ENCODE measurements around the gene PRR33.
A peak's percentile ranks its signal among the peaks of the same experiment; 100 is the strongest.

Gene PRR33

DNA sequence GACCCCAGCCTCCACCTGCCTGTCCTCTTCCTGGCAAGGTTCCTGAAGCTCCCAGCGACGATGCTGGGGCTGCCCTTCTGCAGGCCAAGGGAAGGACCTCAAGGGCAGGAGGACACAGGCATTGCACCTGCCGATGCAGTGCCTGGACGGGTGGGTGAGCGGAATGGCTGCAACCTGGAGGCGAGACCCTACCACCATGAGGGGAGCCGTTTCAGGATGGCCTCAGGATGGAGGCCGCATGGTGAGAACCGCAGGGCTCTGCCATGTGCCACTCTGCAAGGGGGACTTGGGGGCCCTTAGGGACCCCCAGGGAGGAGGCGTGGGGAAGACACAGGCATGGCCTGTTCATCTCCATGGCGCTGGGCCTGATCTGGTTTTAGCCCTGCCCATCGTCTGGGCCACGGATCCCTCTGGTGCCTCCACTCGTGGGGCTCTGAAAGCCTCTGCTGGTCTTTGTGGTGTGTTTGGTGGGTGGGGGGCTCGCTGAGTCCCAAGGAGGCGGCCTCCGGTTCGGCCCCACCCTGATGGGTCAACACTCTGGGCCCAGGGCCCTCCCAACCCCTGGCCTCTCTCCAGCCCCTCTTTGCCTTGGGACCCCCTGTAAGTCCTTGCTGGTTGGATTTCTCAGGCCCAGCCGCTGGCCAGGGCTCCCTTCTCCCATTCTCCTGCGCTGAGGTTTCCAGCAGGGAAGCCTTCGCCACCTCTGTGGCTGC, 40.1 kb downstream of the PRR33 start:
- peak overlapping the region; percentile 99 for H3K27ac Mint-ChIP-seq
- H3K4me1 Mint-ChIP-seq: peaks cover 79% of the 10 kb centered on the region
- no peaks in the 10 kb centered on the region for H3K9me3 Mint-ChIP-seq
- no peak for ATAC-seq
- peak overlapping the region; percentile 99 for H3K4me3 Mint-ChIP-seq
- peaks cover 17% of the 10 kb centered on the region for H3K36me3 Mint-ChIP-seq
- no peaks in the 10 kb centered on the region for H3K27me3 Mint-ChIP-seq

DNA sequence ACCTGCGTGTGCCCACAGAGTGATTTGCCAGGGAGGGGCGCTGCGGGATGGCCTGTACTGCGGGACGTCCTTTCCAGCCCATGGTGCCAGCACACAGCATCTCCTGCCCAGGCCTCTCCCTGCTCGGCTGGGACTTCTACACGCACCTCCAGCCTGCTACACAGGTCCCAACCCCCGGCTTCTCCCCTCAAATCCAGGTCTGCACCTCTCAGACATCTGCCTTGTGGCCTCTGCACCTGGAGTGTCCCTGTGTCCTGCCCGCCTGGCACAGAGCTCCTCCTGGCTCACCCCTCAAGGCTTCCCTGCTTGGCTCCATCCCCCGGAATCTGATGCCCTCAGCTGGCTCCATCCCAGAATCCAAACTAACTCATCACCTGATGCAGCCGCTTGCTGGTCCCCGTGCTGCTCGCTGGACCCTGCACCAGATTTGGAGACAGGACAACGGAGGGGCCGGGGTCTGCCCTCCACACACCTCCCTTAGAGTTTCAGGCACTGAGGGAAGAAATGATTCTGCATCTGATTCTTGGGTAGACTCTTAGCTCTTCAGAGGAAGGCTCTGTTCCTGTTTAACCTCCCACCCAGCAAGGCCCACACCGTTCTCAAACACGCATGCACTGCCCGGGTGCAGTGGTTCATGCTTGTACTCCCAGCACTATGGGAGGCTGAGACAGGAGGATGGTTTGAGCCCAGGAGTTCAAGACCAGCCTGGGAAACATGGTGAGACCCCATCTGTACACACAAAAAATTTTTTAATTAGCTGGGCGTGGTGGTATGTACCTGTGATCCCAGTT, 42.9 kb downstream of the PRR33 start:
- peak overlapping the region; percentile 99 for H3K27ac Mint-ChIP-seq
- no peak overlapping the region for H3K4me3 Mint-ChIP-seq
- peaks cover 9% of the 10 kb centered on the region for H3K36me3 Mint-ChIP-seq
- H3K4me1 Mint-ChIP-seq: peaks cover 93% of the 10 kb centered on the region
- no peaks in the 10 kb centered on the region for H3K9me3 Mint-ChIP-seq
- no peak for ATAC-seq
- H3K27me3 Mint-ChIP-seq: no peaks in the 10 kb centered on the region

DNA sequence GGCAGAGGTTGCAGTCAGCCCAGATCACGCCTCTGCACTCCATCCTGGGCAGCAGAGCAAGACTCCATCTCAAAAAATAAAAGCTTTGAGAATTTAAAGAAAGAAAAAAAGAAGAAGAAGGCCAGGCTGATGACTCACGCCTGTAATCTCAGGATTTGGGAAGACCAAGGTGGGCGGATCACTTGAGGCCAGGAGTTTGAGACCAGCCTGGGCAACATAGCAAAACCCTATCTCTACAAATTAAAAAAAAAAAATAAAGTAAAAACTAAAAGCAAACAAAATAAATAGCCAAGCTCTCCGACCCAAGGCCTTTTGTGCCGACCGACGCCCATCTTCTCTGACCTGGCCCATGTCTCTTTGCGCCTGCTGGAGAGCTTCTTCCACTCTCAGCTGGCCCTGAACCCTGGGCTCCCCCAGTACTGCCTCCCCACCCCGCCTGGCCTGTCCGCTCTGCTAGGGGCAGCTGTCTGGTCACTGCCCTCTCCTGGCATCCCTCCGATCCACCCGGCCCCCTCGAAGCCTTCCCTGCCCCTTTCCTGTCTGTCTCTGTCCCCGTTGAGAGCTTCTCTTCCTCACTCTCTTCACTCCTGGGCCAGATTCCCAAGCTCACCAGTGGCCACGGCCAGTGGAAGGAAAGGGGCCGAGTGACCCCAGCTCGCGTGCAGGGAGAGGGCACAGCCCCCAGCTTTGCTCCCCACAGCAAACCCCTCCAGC, 43.6 kb downstream of the PRR33 start:
- Mint-ChIP-seq H3K9me3 (no peaks in the 10 kb centered on the region), H3K36me3 (peaks cover 4% of the 10 kb centered on the region), H3K4me1 (peaks cover 100% of the 10 kb centered on the region), H3K27ac (peak overlapping the region; percentile 99), H3K4me3 (no peak overlapping the region), H3K27me3 (no peaks in the 10 kb centered on the region)
- ATAC-seq: no peak

DNA sequence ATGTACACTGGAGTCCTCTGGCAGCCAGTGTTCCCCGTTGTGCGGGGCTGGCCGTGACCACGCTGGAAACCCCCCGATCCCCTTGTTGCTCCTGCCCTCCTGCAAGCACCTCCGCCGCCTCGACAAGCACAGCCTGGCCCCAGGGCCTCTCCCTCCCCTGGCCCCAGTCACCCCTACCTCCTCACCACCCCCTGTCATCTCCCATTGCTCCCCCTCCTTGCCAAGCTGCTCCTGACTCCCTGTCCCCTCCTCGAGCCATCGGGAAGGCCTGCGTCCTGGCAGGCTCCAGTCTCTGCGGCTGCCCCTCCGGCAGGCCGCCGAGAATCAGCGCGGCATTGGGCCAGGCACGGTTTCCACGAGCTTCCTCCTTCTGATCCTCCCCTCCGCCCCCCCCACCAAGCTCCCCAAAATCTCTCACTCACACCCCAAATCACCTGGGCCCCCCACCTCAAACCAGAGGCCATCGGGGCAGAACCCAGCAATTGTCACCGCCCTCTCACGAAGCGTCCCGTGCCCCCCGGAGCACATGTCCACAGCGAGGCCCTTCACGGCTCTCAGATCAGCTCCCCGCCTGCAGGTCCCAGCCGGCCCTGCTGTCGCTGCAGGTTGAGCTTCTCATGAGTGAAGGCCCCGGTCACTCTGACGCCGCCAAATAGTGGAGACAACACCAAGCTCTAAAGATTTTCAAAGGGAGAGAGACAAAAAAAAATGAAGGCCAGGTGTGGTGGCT, 44.5 kb downstream of the PRR33 start:
- ATAC-seq: no peak
- Mint-ChIP-seq H3K36me3 (no peaks in the 10 kb centered on the region), H3K27ac (peak overlapping the region; percentile 99), H3K4me1 (peaks cover 96% of the 10 kb centered on the region), H3K4me3 (no peak overlapping the region), H3K27me3 (no peaks in the 10 kb centered on the region), H3K9me3 (no peaks in the 10 kb centered on the region)

DNA sequence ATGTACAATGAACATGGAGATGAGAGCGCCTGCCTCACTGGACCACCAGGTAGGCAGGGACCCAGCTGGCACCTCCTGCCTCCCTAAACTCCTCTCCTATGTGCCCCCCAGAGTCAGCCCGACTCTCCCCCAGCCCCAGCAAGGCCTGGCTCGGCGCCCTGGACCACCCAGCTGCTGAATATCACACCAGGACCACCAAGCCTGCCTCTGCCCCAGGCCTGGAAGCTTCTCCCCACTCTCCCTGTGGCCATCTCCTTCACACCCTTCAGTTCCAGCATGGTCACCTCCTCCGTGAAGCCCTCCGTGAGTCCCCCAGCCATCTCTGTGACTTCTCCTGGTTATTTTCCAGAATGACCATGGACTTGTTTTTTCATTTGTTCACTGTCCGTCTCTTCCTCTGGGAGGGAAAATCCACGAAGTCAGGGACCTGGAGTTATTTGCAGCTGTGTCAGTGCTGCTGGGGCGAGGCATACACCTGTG, 45.2 kb downstream of the PRR33 start:
- Mint-ChIP-seq H3K9me3 (no peaks in the 10 kb centered on the region), H3K27ac (peak overlapping the region; percentile 99), H3K4me1 (peaks cover 91% of the 10 kb centered on the region), H3K27me3 (no peaks in the 10 kb centered on the region), H3K36me3 (no peaks in the 10 kb centered on the region), H3K4me3 (no peak overlapping the region)
- ATAC-seq: no peak

DNA sequence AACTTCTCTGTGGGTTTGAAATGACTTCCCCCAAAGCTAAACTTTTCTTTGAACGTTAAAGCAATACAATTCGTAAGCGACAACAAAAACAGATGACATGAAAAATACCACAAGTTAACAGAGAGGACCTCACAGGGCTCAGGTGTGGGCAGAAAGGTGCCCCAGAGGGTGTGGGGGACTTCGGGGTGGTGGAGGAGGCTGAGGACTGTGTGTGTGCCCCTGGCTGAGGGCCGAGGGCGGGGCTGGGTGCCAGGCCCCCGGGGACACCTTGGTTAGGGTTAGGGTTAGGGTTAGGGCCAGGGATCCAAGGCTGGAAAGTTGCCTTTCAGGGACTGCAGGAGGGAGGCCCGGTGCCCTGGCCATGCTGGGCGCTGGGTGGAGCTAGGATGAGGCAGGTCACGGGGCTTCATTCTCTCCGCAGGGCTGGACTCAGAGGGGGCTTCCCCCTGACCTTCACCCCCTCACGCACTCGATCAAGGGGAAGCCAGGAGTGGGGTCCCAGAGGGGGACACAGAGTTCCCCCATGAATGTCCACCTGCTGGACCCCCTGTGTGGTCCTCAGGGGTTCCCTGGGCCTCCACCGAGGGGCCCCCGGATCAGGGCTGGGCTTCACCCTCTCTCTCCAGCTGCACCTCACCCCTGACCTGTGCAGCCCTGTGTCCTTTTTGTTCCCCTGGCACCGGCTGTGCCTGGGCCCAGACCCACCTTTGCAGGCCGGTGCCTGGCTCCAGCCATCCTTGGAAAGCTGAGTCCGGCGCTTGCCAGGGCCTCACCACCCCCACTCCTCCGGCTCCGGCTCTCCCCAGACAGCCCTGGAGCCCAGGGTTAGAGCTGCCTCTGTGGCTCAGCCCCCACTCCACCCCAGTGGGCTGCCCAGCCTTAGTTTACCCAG, 45.9 kb downstream of the PRR33 start:
- H3K4me3 Mint-ChIP-seq: no peak overlapping the region
- H3K4me1 Mint-ChIP-seq: peaks cover 91% of the 10 kb centered on the region
- H3K27me3 Mint-ChIP-seq: no peaks in the 10 kb centered on the region
- H3K9me3 Mint-ChIP-seq: no peaks in the 10 kb centered on the region
- peak overlapping the region; percentile 99 for H3K27ac Mint-ChIP-seq
- no peak for ATAC-seq
- H3K36me3 Mint-ChIP-seq: no peaks in the 10 kb centered on the region

DNA sequence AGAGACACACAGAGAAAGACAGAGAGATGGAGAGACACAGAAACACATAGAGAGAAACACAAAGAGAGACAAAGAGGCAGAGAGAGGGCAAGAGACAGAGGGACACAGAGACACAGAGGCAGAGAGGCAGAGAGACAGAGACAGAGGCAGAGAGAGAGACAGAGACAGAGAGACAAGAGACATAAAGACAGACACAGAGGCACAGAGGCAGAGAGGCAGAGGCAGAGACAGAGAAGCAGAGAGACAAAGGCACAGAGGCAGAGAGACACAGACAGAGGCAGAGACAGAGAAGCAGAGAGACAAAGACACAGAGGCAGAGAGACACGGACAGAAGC, 46.6 kb downstream of the PRR33 start:
- no peak for ATAC-seq
- H3K4me1 Mint-ChIP-seq: peaks cover 91% of the 10 kb centered on the region
- peak overlapping the region; percentile 75 for H3K27ac Mint-ChIP-seq
- no peaks in the 10 kb centered on the region for H3K9me3 Mint-ChIP-seq
- peak overlapping the region; percentile 10 for H3K4me3 Mint-ChIP-seq
- no peaks in the 10 kb centered on the region for H3K27me3 Mint-ChIP-seq
- no peaks in the 10 kb centered on the region for H3K36me3 Mint-ChIP-seq

DNA sequence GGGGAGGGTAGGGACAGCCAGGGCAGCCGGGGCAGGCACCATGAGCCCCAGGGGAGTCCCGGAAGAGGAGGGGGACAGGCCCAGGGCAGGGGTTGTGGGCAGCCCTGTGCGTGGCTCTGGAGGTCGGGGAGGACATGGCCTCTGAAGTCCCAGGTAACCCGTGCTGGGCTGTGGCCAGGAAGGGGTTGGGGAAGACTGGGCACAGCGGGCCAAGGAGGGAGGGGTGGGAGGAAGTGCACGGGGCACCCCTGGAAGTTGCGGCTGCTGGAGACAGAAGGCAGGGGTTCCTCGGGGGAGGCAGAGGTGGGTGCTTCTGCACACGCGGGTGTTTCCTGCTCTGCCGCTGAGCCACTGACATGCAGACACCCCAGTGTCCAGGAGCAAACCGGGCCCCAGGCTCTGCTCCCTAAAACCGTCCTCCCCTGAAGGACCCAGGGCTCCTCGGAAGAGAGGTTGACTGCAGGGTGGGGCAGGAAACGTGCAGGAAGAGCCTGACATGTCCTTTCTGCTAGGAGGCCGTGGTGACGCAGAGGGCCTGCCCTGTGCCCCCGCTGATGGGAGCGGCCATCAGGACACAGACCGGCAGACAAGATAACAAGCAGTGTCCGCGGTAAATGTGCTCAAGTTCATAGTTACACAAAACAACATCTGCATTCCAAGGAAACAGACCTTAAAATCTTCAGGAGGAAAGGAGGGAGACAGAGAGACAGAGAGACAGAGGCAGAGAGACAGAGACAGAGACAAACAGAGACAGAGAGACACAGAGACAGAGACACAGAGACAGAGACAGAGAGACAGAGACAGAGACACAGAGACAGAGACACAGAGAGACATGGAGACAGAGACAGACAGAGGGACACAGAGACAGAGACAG, 47.2 kb downstream of the PRR33 start:
- no peaks in the 10 kb centered on the region for H3K9me3 Mint-ChIP-seq
- H3K27ac Mint-ChIP-seq: peak overlapping the region; percentile 75
- peaks cover 91% of the 10 kb centered on the region for H3K4me1 Mint-ChIP-seq
- peak overlapping the region; percentile 10 for H3K4me3 Mint-ChIP-seq
- no peaks in the 10 kb centered on the region for H3K27me3 Mint-ChIP-seq
- ATAC-seq: no peak
- H3K36me3 Mint-ChIP-seq: no peaks in the 10 kb centered on the region

DNA sequence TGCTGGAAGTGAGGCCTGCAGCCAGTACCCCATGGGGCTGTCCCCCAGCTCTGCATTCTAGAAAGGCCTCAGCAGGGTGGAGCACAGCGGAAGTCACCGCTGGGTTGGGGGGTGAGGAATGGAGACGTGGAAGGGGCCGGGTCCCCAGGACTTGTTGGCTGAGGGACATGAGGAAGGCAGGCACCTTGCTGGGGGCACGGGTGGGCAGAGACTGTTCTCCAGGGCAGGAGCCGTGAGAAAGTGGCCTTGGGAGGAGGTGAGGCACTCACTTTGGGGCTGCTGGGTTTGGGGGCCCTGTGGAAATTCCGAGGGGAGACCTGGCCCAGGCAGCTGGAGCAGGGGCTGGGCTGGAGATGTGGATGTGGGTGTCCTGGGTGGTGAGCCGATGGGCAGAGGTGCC, 47.9 kb downstream of the PRR33 start:
- Mint-ChIP-seq H3K27me3 (no peaks in the 10 kb centered on the region), H3K4me3 (peak overlapping the region; percentile 61), H3K36me3 (no peaks in the 10 kb centered on the region), H3K4me1 (peaks cover 85% of the 10 kb centered on the region), H3K27ac (peak overlapping the region; percentile 75), H3K9me3 (no peaks in the 10 kb centered on the region)
- ATAC-seq: no peak

DNA sequence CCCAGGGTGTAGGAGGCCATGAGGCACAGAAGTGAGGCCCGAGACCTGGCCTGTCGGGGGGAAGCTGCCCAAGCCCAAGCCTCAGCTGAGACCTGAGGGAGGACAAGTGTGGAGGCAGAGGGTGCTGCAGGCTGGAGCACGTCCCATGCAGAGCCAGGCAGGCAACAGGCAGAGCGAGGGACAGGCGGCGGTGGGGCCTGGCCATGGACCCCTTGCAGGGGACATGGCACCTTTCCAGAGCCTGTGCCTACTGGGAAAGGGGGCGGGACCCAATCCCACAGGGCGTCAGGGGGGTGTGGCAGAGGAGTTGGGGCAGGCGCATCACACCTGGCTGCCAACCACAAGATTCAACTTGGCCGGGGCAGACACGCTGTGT, 48.6 kb downstream of the PRR33 start:
- Mint-ChIP-seq H3K9me3 (no peaks in the 10 kb centered on the region), H3K36me3 (no peaks in the 10 kb centered on the region), H3K27me3 (no peaks in the 10 kb centered on the region), H3K27ac (peak overlapping the region; percentile 75), H3K4me1 (peaks cover 78% of the 10 kb centered on the region), H3K4me3 (no peak overlapping the region)
- ATAC-seq: no peak

DNA sequence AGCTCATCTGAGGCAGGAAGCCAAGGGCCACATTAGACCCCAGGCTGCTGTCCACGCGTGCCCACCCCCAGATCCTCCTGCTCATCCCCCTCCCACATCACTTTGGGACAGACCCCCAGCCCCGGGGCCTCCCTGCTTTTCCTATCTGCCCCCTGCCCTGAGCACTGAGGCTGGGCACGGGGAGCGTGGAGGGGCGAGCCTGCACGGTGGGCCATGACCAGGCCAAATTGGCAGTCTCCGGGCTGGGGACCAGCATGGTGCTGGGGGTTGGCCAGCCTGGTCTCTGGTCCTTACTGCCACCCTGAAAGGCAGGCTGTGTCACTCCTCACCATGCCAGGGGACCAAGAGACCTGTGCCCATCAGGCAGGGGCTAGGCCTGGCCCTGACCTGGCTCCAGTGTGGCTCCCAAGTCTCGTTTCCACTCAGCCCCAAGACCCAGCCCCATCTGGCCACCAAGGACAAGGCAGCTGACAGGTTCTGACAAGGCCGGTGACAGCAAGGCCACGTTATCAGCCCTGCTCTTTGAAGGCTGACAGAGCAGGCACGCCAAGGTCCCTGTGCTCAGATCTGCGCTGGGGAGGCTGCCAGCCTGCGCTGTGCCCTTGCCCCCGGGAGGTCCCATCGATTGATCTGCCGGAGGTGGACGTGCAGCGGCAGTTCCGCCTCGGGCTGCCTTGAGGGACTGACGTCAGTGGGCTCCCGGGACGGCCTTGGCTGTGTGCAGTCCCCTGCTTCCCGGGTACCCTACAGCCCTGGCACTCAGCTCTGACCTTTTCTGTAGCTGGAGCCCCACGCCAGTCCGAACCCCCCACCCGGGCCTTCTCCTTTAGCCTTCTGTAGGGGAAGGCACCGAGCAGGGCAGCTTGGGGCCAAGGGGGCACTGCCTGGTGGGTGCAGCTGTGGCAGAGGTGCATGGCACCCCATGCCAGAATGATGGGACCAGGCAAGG, 49.3 kb downstream of the PRR33 start:
- no peak overlapping the region for H3K4me3 Mint-ChIP-seq
- H3K27ac Mint-ChIP-seq: peak overlapping the region; percentile 75
- no peaks in the 10 kb centered on the region for H3K9me3 Mint-ChIP-seq
- no peaks in the 10 kb centered on the region for H3K36me3 Mint-ChIP-seq
- H3K27me3 Mint-ChIP-seq: no peaks in the 10 kb centered on the region
- H3K4me1 Mint-ChIP-seq: peaks cover 76% of the 10 kb centered on the region
- no peak for ATAC-seq

DNA sequence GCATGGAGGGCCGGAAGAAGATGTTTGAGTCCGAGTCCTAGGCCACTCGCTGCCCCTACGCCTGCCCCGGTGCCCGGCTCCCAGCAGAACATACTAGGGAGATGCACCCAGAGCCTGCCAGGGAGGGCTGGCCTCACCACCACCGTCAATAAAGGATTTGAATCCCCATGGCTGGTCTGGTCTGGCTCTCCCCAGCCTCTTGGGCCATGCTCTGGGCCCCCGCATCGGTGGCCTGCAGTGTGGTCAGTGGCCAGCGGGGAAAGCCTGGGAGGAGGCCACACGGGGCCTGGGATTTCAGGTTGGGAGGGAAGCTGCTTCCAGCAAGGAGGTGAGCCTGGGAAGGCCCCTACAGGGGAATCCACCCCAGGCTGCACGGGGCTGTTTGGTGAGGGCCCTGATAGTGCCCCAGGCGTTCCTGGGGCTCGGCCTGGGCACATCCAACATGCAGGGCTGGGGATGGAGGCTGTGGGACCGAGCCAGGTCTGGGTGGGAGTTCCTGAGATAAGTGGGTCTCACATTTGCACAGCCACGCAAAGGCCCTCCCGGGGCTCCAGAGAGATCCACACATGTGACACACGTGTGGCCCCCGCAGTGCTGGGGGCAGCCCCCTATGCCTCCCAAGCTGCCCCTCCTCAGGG, 50.1 kb downstream of the PRR33 start:
- peaks cover 70% of the 10 kb centered on the region for H3K4me1 Mint-ChIP-seq
- no peaks in the 10 kb centered on the region for H3K9me3 Mint-ChIP-seq
- H3K27ac Mint-ChIP-seq: no peak overlapping the region
- no peaks in the 10 kb centered on the region for H3K36me3 Mint-ChIP-seq
- no peak overlapping the region for H3K4me3 Mint-ChIP-seq
- ATAC-seq: no peak
- H3K27me3 Mint-ChIP-seq: no peaks in the 10 kb centered on the region
